Hematopoietic multipotent progenitor cell treated with erythropoietin and hydrocortisone succinate and interleukin-3 and kit ligand, for 8 days (in vitro differentiated cells): ENCODE results near the gene PCNX3.

ENCODE experiments used
- DNase-seq: peaks from one replicate; pipeline ENCODE4 v3.0.0-alpha.2; 2015

Gene PCNX3

DNA sequence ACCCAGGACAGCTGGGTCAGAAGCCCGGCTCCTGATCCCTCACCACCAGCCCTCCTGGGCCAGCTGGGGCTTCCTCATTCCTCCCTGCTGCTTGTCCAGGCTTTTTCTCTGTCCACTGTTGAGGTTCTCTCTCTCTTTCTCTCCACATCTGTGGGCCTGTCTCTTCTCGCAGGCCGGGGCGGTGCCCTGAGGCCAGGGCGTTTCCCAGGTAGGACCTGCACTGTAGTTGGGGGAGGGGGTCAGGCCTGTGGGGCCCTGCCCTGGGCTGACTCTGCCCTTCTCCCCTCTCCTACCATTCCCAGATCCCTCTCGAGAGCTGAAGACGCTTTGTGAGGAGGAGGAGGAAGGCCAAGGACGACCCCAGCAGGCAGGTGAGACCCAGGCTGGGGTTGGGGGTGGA, 34.8 kb upstream of the PCNX3 start:
- no peak for DNase-seq

DNA sequence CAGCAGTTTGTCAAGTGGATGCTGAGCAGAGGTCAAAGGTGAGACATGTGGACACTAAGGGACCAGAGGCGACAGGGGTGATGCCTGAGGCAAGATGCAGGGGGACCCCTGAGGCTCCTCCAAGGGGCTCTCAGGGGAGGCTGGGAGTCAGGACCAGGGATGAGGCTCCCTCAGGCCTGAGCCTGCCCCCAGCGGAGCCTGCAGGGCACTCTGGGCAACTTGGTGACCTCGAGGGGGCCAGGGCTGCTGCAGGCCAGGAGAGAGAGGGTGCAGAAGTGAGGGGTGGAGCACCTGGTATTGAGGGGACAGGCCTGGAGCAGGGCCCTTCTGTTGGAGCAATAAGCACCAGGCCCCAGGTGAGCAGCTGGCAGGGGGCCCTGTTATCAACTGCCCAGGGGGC, 33.6 kb upstream of the PCNX3 start:
- no peak for DNase-seq

DNA sequence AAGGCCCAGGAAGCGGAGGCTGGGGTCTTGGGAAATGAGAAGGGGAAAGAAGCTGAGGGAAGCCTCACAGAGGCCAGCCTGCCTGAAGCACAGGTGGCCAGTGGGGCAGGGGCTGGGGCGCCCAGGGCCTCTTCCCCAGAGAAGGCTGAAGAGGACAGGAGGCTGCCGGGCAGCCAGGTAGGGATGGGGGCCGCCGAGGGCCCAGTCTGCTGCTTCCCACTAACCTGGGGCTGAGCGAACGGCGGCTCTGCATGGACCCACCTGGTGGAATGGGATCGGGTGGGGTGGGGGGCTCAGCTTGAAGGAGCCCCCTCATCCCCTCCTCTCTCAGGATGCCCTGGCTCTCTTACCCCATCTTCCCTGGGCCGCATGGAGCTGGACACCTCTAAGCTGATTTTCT, 32.0 kb upstream of the PCNX3 start:
- no peak for DNase-seq

DNA sequence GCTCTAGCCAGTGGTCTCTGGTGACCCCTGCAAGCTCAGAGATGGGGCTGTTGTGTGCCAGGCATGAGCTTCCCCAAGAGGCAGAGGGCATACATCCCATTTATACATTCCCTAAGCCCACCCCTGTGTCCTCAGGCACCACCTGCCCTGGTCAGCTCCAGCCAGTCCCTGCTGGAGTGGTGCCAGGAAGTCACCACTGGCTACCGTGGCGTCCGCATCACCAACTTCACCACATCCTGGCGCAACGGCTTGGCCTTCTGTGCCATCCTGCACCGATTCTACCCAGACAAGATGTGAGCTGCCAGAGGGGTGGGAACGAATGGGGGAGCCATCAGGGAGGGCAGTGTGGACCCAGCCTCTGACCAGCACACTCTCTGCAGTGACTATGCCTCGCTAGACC, 31.5 kb upstream of the PCNX3 start:
- no peak for DNase-seq

DNA sequence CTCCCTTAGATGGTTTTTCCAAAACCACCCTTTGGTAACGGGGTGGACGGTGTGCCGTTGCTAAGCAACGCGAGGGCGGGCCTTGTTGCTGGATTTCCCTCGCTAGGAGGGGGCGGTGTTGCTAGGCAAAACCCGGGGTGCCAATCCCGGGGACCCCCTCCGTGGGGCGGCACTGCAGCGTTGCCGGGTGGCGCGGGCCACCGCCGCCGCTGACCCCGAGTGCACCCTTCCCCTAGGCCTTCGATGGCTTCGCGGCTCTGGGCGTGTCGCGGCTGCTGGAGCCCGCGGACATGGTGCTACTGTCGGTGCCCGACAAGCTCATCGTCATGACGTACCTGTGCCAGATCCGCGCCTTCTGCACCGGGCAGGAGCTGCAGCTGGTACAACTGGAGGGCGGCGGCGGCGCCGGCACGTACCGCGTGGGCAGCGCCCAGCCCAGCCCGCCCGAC, 30.8 kb upstream of the PCNX3 start:
- no peak for DNase-seq

DNA sequence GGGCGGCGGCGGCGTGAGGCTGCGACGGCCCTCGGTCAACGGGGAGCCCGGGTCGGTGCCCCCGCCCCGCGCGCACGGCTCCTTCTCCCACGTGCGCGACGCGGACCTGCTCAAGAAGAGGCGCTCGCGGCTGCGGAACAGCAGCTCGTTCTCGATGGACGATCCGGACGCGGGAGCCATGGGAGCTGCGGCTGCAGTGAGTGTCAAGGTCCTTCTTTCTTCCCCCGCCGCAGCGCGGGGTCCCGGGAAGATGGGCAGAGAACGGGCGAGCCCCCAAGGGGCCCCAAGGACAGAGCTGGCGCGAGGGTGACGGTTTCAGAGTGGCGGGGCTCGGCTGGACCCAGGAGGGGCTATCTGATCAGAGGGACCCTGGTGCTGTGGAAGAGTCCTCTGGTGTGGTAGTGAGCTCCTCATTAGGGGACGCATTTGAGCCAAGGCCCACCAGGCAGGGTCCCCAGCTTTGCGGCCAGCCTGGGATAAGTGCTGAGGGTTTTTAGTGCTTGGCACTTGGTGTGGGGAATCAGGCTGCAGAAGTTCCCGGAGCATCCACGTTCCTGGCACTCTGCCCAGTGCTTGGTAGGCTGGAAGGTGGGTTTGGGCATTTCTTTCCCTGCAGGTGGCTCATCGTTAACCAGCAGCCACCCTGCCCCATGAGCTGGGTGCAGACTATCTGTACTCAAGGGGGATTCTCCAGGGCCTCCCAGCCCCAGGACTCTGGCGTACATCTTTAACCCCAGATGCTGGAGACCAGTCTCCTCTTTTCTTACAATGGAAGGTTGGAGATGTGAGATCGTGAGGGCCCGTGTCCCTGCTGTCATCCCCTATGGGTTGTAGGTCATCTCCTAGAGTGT, 30.0 kb upstream of the PCNX3 start:
- no peak for DNase-seq

DNA sequence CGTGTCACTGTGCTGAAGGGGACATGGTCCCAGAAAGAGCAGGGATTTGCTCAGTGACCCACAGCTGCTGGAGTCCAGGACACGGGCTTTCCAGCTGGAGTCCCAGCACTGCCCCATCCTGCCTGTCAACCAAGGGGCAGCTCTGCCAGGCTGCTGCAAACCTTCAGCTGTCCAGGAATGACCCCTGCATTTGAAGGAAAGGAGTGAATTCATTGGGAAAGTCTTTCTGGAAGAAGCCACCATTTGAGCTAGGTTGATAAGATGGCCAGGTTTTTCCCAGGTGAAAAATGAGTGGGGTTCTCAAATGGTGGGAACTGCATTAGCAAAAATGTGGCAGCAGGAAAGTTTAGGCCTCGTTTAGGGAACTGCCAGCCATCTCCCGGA, 29.3 kb upstream of the PCNX3 start:
- DNase-seq: no peak

DNA sequence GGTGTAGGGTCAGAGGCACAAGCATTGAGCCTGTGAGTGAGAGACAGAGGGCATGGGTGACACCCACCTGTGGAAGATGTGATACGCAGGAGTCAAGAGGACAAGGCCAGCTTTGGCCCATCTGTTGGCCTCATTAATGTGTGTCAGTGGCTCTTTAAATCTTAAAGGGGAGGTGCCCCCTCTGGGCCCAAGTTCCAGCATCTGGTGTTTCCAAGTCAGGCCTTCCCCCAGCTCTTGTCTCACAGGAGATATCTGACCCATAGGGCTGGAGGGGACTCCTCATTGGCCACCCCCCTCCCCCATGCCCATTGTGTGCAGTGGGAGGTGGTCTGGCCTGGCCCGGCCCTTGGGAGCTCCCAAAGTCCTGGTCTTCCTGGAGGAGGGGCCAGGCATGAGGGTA, 28.9 kb upstream of the PCNX3 start:
- no peak for DNase-seq

DNA sequence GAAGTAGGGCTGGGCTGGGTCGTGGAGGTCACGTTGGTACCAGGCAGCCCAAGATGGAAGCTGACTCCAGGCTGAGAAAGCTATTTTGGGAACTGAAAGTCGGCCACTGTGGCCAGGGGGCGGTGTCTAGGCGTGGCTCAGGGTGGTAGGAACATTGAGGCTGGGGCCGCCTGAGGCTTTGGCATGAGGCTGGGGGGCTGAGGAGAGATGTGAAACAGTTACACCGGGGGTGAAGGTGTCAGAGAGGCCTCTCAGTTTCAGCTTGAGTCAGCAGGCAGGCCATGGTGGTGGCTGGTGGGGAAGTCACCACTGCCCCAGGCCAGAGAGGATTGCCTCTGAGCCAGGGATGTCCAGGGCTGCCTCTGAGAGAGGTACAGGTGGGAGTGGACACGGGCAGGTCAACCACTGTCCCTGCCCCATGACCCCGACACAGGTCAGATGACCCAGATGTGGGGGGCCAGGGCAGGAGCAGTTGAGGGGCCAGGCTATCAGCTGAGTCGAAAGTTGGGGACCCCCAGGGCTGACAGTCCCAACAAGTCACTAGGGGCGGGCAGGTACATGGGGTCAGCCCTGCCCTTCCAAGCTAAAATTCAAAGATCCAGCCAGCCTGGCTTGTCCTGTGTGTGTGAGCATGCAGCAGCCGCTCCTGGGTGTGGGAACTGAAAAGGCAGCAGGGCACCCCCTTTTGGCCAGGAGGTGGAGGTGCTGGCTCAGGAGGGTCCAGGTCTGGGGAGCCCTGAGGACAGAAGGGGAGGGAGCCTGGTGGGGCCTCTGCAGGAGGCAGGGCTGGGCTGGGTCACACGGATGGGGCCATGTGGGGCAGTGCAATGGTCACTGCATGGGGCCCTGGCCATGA, 27.1 kb upstream of the PCNX3 start:
- peak; percentile 83 for DNase-seq

DNA sequence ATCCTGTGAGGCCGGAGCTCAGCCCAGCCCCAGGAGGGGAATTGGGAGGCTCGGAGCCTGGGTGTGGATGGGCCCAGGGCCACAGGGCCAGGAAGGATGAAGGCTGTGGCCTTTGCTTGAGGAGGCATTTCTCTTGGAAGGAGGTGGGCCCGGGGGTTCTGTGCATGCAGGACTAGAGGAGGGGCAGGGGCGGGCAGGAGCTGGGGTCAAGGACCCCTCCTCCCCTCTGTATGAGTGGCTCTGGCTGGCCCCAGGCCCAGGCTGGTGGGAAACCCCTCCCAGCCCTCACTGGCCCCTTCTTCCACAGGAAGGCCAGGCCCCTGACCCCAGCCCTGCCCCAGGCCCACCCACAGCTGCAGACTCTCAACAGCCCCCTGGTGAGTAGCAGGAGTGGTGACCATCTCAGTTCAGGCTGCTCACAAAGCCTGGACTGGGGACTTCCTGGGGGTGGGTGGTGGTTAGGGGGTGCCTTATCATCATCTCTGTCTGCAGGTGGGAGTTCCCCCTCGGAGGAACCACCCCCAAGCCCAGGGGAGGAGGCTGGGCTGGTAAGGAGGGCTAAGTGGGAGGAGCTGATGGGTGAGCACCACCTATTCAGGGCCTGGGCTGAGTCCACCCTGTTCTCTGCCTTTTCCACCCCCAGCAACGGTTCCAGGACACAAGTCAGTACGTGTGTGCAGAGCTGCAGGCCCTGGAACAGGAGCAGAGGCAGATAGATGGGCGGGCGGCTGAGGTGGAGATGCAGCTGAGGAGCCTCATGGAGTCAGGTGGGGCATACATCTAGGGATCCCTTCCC, 25.9 kb upstream of the PCNX3 start:
- peak; percentile 86 for DNase-seq

DNA sequence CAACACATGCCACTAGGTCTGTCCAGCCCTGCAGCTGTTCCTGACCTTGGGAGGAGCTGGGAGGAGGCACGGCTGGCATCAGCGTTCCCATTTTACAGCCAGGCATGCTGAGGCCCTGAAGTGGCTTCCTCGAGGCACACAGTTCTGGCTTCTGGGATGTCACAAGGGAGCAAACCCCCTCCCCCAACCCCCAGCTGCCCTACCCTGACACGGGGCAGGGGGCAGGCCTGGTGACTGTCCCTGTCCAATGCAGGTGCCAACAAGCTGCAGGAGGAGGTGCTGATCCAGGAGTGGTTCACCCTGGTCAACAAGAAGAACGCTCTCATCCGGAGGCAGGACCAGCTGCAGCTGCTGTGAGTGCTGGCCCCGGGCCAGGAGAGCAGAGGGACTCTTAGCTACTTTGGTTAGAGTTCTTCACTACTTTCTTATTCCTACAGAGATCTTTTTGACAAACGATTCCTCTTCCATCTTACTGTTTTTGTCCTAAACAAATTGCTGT, 25.3 kb upstream of the PCNX3 start:
- DNase-seq: no peak

DNA sequence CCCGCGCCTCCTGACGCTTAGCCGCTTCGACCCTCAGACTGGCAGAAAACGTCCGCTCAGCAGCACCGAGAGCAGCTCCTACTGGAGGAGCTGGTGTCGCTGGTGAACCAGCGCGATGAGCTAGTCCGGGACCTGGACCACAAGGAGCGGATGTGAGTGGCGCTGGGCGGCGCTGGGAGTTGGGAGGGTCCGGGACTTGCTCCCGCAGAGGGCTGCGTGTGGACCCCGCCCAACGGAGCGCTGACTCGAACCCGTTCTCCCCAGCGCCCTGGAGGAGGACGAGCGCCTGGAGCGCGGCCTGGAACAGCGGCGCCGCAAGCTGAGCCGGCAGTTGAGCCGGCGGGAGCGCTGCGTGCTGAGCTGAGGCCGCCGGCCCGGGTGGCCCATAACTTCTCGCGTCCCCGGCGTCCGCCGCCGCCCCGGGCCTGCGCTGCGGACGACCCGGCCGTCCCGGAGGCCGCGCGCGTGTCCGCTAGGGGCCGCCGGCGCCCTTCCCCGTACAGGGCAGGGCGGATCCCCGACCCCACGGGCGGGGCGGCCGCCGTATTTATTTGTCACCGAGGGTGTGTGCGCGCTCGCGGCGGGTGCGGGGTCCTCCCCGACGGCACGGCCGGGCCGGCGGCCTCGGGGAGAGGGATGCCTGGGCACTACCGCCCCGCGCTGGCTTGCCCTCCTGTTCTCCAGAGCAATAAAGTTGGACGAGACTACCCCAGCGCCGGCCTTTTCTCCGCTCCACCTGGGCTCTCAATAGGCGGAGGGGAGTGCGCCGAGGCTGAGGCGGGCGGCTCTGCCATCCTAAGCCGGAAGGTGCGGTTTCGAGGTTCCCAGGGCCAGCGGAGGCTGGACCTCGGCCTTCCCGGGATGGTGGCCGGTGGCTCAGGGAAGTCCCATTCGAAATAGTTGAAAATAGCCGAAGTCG, 23.4 kb upstream of the PCNX3 start:
- no peak for DNase-seq

DNA sequence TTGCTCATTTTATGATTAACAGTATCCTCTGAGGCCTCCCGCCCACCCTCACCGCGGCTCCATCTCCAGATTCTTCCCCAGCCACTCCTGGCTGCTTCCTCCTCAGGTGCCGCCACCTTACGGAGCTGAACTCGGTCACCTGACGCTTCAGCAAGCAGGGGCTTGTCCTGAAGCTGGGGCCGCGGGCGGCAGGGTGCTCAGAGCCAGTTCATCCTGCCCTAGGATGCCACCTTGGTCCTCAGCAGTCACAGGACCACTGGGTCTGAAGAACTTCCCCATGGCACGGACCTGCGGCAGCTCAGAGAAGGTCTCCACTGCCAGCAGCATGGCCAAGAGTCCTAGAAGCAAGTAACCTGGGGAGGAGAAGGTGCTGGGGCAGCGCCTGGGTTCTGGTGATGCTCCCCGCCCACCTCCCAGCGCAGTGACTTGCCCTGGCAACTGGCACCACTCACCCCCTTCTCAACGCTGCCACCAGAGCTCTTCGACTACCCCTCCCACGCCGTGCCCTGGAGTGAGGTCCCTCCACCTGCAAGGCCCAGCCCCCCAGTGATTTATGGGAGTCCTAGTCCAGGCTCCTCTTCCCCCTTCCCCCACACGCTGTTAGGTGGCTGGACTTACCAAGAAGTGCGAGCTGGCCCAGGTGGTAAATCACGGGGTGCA, 22.6 kb upstream of the PCNX3 start:
- DNase-seq: no peak

DNA sequence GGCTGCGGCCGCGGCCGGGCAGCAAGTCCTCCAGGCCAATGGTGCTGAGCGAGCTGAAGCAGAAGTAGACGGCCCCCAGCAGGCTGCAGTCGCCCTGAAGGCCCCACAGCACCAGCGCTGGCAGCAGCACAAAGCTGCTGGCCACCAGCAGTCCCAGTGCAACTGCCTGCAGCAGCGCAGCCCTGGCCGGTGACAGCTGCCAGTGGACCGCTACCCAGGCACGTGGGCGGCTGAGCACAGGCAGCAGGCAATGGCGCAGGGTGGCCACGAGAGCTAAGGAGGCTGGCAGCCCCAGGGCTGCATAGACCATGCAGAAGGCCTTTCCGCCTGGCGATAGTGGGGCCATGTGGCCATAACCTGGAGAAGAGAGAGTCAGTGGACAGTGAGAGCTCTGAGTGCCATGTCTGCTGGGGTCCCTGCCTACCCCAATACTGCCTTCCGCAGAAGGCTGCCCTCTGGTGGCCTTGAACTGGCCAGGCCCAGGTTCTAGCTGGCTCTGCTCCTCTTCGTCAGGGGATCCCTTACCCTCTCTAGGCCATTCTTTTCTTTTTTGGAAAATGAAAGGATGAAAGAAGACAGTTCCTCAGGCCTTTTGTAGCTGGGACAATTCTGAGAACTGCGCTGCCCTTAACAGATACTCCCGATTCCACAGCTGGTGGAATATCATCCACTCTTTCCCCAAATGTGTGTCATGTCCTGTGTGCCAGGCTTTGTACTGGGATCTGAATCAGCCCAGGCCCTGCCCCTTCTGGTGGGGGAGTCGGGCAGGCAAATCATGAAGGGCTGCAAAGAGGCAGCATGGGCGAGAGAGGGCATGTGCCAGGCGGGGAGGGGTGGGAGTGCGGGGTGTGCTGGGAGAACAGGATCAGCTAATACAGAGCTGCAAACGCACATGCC, 21.8 kb upstream of the PCNX3 start:
- DNase-seq: peak; percentile 56

DNA sequence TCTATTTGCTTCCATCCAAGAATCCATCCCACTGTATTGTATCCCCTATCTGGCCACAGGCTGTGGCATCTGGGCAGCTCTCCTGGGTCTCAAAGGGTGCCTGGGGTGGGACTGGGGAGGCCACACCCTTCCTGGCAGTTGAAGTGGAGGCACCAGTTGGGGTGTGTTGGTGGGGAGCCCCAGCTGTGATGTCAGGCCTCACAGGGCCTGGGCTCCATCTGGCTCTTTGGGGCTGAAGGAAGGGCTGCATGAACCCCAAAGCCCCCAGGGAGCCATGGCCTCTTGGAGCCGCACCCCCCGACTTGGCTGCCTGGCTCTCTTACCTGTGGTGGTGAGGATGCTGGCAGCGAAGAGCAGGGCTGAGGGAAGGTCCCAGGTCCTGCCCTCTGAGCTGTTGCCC, 20.4 kb upstream of the PCNX3 start:
- DNase-seq: peak; percentile 77

DNA sequence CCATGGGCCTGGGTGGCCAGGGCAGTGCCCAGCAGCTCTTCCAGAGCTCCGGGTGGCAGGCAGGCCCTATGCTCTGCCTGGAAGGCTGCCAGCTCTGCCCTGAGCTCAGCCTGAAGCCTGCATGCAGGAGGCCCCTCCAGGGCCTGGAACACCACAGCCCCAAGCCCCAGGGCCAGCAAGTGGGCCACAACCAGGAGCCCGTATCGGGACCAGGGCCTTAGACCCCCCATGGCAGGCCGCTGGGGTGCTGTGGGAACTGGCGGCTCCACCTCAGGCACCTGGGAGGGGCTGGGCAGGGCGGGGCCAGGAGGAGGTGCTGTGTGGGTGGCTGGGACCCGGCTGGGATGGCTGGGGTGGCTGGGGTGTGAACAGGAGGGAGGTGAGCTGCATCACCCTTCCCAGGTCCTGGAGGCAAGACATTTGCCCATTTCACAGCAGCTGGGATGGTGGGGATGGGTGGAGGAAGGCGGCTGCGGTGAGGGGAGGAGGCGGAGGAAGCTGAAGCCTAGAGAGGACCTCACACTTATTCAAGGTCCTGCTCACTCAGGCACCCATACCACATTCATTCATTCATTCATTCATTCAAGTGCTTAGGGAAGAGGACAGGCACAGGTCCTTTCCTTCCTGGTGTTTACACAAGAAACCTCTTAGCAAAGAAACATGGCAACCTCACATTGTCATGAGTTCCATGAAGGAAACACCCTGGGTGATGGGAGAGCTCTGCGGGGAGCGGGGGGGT, 19.9 kb upstream of the PCNX3 start, which contains the start of gene KCNK7:
TSS of gene KCNK7 (minus strand) at position 258 of the 739 bp plus-strand sequence. CDS start at position 230, 28 bp downstream.
- peak; percentile 52 for DNase-seq

DNA sequence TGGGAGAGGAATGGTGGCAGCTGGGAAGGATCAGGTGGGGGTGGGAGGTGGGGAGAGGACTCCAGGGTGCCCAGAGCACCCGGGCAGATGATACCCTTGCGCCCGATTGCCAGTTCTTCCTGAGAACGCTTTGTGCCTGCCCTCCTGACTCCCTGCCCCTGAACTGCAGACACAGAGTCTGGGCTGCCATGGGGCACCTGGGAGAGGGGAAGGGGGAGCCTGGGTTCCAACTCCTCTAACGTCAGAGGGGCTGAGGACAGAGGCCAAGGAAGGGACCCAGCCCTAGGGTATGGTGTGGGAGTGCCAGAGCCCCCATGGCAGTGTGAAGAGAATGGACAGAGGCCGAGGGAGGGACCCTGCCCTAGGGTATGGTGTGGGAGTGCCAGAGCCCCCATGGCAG, 19.1 kb upstream of the PCNX3 start:
- DNase-seq: no peak

DNA sequence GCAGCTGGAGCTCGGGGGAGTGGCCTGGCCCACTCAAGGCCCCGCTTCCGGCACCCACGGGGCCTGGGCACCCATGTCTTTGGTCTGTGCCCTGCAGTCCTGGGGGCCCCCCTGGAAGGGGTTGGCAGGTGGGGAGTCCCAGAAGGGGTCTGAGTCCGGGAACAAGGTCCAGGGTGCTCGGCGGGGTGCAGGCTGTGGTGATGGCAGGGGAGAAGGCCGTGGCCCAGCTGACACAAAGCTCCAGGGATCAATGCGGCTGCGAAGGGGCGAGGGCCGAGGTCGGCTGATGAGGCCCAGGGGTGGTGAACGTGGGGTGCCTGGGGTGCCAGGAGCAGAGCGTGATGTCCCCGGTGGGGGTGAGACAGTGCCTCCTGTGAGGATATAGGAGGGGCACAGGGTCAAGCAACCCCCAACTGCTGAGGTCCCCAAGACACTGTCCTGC, 17.3 kb upstream of the PCNX3 start:
- no peak for DNase-seq

DNA sequence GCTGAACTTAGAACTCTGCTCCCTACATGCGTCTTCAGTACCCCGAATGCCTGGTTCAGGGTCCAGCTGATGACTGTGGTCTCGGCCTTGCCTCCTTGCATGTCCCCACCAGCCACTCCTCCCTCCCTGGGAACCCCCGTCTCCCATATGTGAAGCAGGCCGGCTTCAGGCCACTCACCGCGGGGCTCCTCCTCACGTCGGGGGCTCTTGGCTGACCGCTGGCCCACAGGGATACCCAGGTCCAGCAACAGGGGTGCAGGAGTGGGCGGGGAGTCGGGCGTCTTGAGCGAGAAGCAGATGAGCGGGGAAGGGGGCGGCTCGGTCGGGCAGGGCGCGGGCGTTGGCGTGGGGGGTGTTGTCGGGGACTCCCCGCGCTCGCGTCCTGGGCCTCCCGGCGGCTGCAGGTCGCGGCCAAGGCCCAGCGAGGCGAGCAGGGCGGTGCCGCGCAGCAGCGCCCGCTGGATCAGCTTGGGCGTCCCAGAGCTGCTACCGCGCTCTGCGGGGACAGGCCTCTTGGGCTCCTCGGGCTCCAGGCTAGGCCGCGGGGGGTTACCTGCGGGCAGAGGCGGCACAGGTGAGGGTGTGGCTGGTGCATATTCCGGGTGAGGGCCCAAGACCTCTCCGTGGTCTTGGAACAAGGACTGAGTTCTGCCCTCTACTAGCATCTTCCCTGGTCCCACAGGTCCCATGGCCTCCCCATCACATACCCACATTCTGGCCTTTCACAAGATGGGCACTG, 16.2 kb upstream of the PCNX3 start:
- no peak for DNase-seq
